ENCODE data around the gene TSPAN11.

Gene TSPAN11

GRCh38 chr12:31004666-31005065 lies 78.1 kb downstream of the TSPAN11 start:
- no peak for TF ChIP-seq CTCF (IDR thresholded peaks at IDR 0.05; ENCODE audit: borderline replicate concordance, control extremely low read depth, extremely low read depth, insufficient read depth, missing control alignments)
- no peak for DNase-seq (ENCODE audit: low spot score)
- in situ Hi-C loops (cut with MboI; ENCODE audit: low sequenced_read_pairs, unreplicated experiment) = no loop called here

- in situ Hi-C loops (cut with MboI; ENCODE audit: low sequenced_read_pairs, unreplicated experiment) = no loop called here
- no peak for DNase-seq (ENCODE audit: low spot score)
- TF ChIP-seq CTCF (IDR thresholded peaks at IDR 0.05; ENCODE audit: borderline replicate concordance, control extremely low read depth, extremely low read depth, insufficient read depth, missing control alignments) = no peak
Measured at GRCh38 chr12:31005256-31005943, 78.9 kb downstream of the TSPAN11 start.

DNA sequence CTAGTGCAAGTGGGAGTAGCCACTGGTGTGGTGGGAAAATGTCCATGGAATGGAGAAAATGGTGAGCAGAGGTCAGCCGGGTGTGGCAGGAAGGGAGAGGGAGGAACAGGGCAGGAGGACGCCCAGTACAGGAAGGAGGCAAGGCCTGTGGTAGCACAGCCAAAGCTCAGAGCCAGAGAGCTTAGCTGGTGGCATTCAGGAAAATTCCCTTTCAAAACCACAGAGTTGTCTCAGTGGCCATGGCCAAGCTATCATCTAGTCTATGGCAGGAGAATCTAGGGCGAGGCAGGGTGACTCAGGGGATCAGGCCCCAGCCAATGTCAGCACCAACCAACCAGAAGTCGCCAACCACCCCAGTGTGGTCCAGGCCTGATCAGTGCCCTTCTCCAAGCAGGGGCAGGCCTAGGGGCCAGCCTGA lies 79.4 kb downstream of the TSPAN11 start:
- in situ Hi-C loops (cut with MboI; ENCODE audit: low sequenced_read_pairs, unreplicated experiment) = no loop called here
- no peak for DNase-seq (ENCODE audit: low spot score)
- no peak for TF ChIP-seq CTCF (IDR thresholded peaks at IDR 0.05; ENCODE audit: borderline replicate concordance, control extremely low read depth, extremely low read depth, insufficient read depth, missing control alignments)

GRCh38 chr12:31006416-31007152 lies 80.0 kb downstream of the TSPAN11 start:
- TF ChIP-seq CTCF (IDR thresholded peaks at IDR 0.05; ENCODE audit: borderline replicate concordance, control extremely low read depth, extremely low read depth, insufficient read depth, missing control alignments) = no peak
- no peak for DNase-seq (ENCODE audit: low spot score)
- in situ Hi-C loops (cut with MboI; ENCODE audit: low sequenced_read_pairs, unreplicated experiment) = no loop called here

DNA sequence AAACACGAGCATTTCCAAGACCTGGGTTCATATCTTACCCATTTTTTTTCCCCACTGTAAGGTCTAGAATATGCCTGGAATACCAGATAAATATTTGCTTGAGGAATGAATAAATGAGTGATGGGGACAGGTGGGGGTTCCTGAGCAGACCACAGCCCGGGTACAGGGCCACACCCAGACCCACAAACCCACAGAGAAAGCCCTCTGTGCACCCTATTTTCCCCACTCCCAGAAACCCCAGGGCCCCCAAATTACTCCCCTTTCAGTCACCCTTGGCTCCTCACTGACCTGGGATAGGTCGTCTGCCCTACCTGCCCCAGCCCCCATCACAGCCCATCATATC lies 80.6 kb downstream of the TSPAN11 start:
- TF ChIP-seq CTCF (IDR thresholded peaks at IDR 0.05; ENCODE audit: borderline replicate concordance, control extremely low read depth, extremely low read depth, insufficient read depth, missing control alignments) = no peak
- DNase-seq (ENCODE audit: low spot score) = no peak
- in situ Hi-C loops (cut with MboI; ENCODE audit: low sequenced_read_pairs, unreplicated experiment) = no loop called here

DNA sequence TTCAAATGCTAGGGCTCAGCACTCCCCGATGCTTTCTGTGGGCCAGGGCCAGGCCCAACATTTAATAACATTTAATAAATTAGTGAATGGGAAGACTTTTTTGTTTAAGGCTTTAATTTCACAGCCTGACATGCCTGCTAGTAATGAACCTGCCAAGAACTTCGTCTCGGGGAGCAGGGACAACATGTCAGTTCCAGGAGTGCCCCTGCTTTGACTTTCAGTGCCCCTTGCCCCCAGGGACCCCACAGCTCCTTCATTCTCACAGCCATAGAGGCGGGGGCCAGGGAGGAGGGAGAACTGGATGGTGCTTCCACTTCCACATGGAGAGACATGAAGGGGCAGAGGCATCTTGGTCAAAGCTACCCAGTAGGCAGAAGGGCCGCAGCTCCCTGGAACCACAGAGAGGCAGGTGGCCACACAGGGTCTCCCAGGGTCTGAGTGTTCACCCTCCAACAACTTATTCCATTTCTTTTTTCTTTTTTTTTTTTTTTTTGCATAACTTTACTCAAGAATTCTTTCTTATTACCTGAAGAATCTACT lies 81.2 kb downstream of the TSPAN11 start:
- TF ChIP-seq CTCF (IDR thresholded peaks at IDR 0.05; ENCODE audit: borderline replicate concordance, control extremely low read depth, extremely low read depth, insufficient read depth, missing control alignments) = no peak
- DNase-seq (ENCODE audit: low spot score) = no peak
- in situ Hi-C loops (cut with MboI; ENCODE audit: low sequenced_read_pairs, unreplicated experiment) = no loop called here

Measured in GM13976 (cell line).